IMR-90 (cell line): Measurements from ENCODE around the gene HLA-B.

Experiments used
- BHLHE40 ChIP-seq: fragments of 150-350 bp; IDR thresholded peaks from 2 replicates; pipeline ENCODE4 v1.6.1; 2016; ENCODE audit warnings: mild to moderate bottlenecking, low read depth, low read length
- CTCF ChIP-seq: conservative IDR thresholded peaks from 2 replicates; pipeline ENCODE4 v1.5.1; 2012; ENCODE audit warnings: mild to moderate bottlenecking, low read depth, low read length, improper control_type of control experiment

GRCh38 chr6:31350196-31351032 is 6.6 kb downstream of the HLA-B start:
- TF ChIP-seq CTCF (no peak), BHLHE40 (no peak)
